Measurements from ENCODE around the gene SRRM4.

SRRM4 gene

GRCh38 chr12:119206348-119207062 is 225.2 kb downstream of the SRRM4 start:
- DNase-seq, result no peak

GRCh38 chr12:119207063-119207560 is 225.8 kb downstream of the SRRM4 start:
- no peak for DNase-seq

- DNase-seq, result no peak
Measured at GRCh38 chr12:119208626-119209061, 227.3 kb downstream of the SRRM4 start.

GRCh38 chr12:119211884-119212283 is 230.5 kb downstream of the SRRM4 start:
- DNase-seq, result no peak
